Uterus (tissue), 4 donors: ENCODE data around the gene RPRD1B. TPM values are rescaled to one million over a fixed set of nuclear protein-coding genes. Genes with fewer than 3 reads are reported as not detected.
A peak's percentile ranks its signal among the peaks of the same experiment; 100 is the strongest.

Experiments
- DNase-seq, 2 donors: peaks; one replicate each; pipeline ENCODE4 v3.0.0-alpha.2; 2019 to 2020
- H3K27ac ChIP-seq, 2 donors: fragments of 200-600 bp; sonication (generic); 1 replicate in 1 of 2; 2 replicates in 1 of 2; pipeline ENCODE4 v1.5.1; 2016 to 2018
- H3K27me3 ChIP-seq, 2 donors: fragments of 200-600 bp; sonication (generic); one replicate each; pipeline ENCODE4 v1.5.1; 2018 to 2019; ENCODE audit warnings: control low read depth in 1 of 2
- H3K36me3 ChIP-seq, 2 donors: fragments of 200-600 bp; sonication (generic); one replicate each; pipeline ENCODE4 v1.5.1; 2019; ENCODE audit warnings: control low read depth in 1 of 2
- H3K4me1 ChIP-seq, 2 donors: fragments of 200-600 bp; sonication (generic); one replicate each; pipeline ENCODE4 v1.5.1; 2018 to 2019; ENCODE audit warnings: control low read depth in 1 of 2
- H3K4me3 ChIP-seq, 2 donors: fragments of 200-600 bp; sonication (generic); 1 replicate in 1 of 2; 2 replicates in 1 of 2; pipeline ENCODE4 v1.5.1; 2018 to 2019; ENCODE audit warnings: mild to moderate bottlenecking in 1 of 2
- H3K9me3 ChIP-seq, 2 donors: fragments of 200-600 bp; sonication (generic); one replicate each; pipeline ENCODE4 v1.5.1; 2019; ENCODE audit warnings: control low read depth in 1 of 2
- CTCF ChIP-seq, 4 experiments: fragments of 200-600 bp in 2 of 4; fragments of 450-650 bp in 2 of 4; sonication (generic) in 2 of 4; IDR thresholded peaks; one replicate each; pipeline ENCODE4 v1.5.1; 2016 to 2019; ENCODE audit warnings: antibody characterized with exemption in 4 of 4, mild to moderate bottlenecking in 2 of 4, moderate library complexity in 1 of 4
- POLR2A ChIP-seq, 2 donors: fragments of 450-650 bp; IDR thresholded peaks; one replicate each; pipeline ENCODE4 v1.6.1; 2016; ENCODE audit warnings: antibody characterized with exemption in 2 of 2, mild to moderate bottlenecking in 1 of 2, moderate library complexity in 1 of 2
- intact Hi-C: fragments of 100-400 bp; cut with DNase I; formaldehyde crosslinking; loops from one replicate; pipeline ENCODE4 v1.15.1; 2023; ENCODE audit warnings: low total_unique reads
- total RNA-seq, 4 donors: library from RNA; depleted of rRNA in 3 of 4; stranded (reverse); fragments of >200 nt in 3 of 4; gene quantifications; one replicate each; pipeline versions ENCODE4 v1.1.0 to v1.2.4, GENCODE V29; 2014 to 2023
- donor health status: DM: yes; HTN: yes; CAD: no.

The RPRD1B gene
- total RNA-seq, 4 donors from 2014 or later = 7.9 to 71.3 (median 26.1) TPM

DNA sequence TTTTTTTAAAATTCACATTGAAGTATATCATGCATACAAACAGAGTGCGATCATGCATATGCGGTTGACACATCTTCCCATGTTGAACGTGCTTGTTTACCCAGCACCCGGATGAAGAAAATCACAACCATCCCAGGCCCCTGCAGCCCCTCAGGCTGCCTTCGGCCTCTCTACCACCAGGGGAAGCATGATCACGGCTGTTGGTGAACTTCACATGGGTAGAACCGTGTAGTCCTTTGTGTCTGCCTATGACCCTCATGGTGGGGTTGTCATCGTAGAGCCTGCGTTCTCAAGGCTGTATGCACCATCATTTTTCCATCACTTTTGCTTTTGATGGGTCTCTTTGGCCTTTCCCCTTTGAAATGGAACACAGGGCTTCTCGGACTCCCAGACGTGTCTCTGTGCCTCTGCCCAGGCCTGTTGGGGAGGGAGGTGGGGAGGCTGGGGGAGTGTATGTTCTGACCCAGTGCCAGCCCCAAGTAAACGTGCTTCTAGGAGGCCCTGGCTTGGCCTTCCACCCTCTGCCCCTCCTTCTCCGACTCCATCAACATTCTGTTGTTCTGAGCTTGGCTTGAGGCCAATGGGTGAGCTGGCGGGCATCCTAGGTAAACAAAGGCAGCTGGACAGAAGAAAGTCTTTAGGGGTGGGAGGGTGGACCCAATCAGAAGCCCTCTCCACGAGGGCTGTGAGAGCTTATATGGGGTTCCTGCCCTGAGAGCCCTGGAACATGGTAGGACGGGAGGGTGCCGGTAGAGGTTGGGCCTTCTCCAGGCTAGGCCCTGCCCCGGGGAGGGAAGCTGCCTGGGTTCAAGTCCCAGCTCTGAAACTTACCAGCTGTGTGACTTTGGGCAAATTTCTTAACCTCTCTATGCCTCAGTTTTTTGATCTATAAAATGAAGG lies 91.9 kb downstream of the RPRD1B start:
- TF ChIP-seq CTCF (IDR thresholded peaks at IDR 0.05) (peak in 1 of 4 experiments; percentile 23), POLR2A (IDR thresholded peaks at IDR 0.05) (no peak)
- intact Hi-C loops = no loop called here

GRCh38 chr20:38126146-38126921 lies 92.8 kb downstream of the RPRD1B start:
- no peak for TF ChIP-seq CTCF (IDR thresholded peaks at IDR 0.05)
- no peak for TF ChIP-seq POLR2A (IDR thresholded peaks at IDR 0.05)
- DNase-seq = peak; percentile 42 to 51
- H3K4me1 ChIP-seq = peaks cover 0 to 22% of the 10 kb centered on the region in 2 donors
- intact Hi-C loops = no loop called here
- H3K4me3 ChIP-seq = no peak overlapping the region
- H3K27me3 ChIP-seq = no peaks in the 10 kb centered on the region
- H3K27ac ChIP-seq = peak overlapping the region; percentile 88
- no peaks in the 10 kb centered on the region for H3K9me3 ChIP-seq
- no peaks in the 10 kb centered on the region for H3K36me3 ChIP-seq

More for the DNA sequence above, 91.9 kb downstream of the RPRD1B start:
- Histone ChIP-seq H3K9me3 (no peaks in the 10 kb centered on the region), H3K4me1 (peaks cover 0 to 22% of the 10 kb centered on the region in 2 donors), H3K4me3 (no peak overlapping the region), H3K36me3 (no peaks in the 10 kb centered on the region), H3K27ac (peak overlapping the region; percentile 88), H3K27me3 (no peaks in the 10 kb centered on the region)
- peak; percentile 59 to 65 for DNase-seq

DNA sequence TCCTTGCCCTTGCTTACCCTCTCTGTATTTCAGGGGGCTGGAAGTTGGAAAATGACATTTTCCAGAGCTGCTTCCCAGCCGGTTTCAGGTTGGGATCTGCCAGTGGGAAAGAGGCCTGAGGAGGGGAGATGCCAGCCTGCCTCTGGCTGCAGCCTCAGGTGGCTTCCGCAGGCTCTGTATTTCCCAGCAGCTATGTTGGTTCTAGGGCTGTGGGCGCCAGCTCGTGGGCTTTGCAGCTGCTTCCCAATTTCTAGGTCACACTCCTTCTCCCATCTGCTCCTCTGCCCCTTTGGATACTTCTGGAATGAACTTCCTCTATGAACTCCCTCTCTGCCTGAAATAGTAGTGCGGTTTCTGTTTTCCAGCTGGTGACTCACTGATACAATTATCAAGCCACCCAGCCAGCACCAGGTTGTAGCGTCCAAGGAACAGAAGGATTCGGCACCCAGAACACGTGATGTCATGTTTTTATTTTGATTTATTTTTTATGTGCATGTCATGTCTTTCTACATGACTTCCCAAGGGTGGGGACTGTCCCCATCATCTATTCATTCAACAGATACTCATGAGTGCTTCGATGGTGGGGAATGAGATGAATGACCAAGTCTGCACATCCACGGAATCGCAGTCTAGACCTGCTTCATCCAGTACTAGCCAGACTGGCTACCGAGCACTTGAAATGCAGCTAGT lies 93.5 kb downstream of the RPRD1B start:
- Histone ChIP-seq H3K36me3 (no peaks in the 10 kb centered on the region), H3K27ac (peak overlapping the region; percentile 88), H3K4me3 (no peak overlapping the region), H3K4me1 (peaks cover 0 to 22% of the 10 kb centered on the region in 2 donors), H3K9me3 (no peaks in the 10 kb centered on the region), H3K27me3 (no peaks in the 10 kb centered on the region)
- TF ChIP-seq POLR2A (IDR thresholded peaks at IDR 0.05) (no peak), CTCF (IDR thresholded peaks at IDR 0.05) (peak in 1 of 4 experiments; percentile 9)
- intact Hi-C loops = no loop called here
- peak; percentile 60 to 73 for DNase-seq

GRCh38 chr20:38127920-38128528 lies 94.5 kb downstream of the RPRD1B start:
- no peaks in the 10 kb centered on the region for H3K36me3 ChIP-seq
- peak overlapping the region; percentile 88 for H3K27ac ChIP-seq
- DNase-seq = peak; percentile 10 to 11
- no peaks in the 10 kb centered on the region for H3K9me3 ChIP-seq
- TF ChIP-seq POLR2A (IDR thresholded peaks at IDR 0.05) = no peak
- TF ChIP-seq CTCF (IDR thresholded peaks at IDR 0.05) = no peak
- H3K27me3 ChIP-seq = no peaks in the 10 kb centered on the region
- intact Hi-C loops = no loop called here
- peaks cover 0 to 21% of the 10 kb centered on the region in 2 donors for H3K4me1 ChIP-seq
- no peak overlapping the region for H3K4me3 ChIP-seq
